Epithelial cell of prostate (primary cell): ENCODE data around the gene RRAD.
A peak's percentile ranks its signal among the peaks of the same experiment; 100 is the strongest.

Source experiments
- DNase-seq: peaks from one replicate; pipeline ENCODE4 v3.0.0-alpha.2; 2011; ENCODE audit warnings: low read depth, low spot score
- H3K27ac ChIP-seq: fragments of 450-650 bp; 2 replicates; pipeline ENCODE4 v1.5.1; 2017; ENCODE audit warnings: mild to moderate bottlenecking

RRAD gene

GRCh38 chr16:66919569-66920298 is 5.6 kb downstream of the RRAD start:
- no peak overlapping the region for H3K27ac ChIP-seq
- DNase-seq = no peak

- no peak for DNase-seq
- H3K27ac ChIP-seq = no peak within 1 kb of the TSS
Measured at GRCh38 chr16:66918803-66919568, 6.3 kb downstream of the RRAD start, which contains the start of gene CDH16. TSS of gene CDH16 (minus strand) at chr16:66918885. CDS start at chr16:66918065, 820 bp downstream.

GRCh38 chr16:66918355-66918754 is 7.0 kb downstream of the RRAD start:
- no peak for DNase-seq
- H3K27ac ChIP-seq = no peak overlapping the region

GRCh38 chr16:66917741-66918140 is 7.6 kb downstream of the RRAD start:
- no peak for DNase-seq
- no peak overlapping the region for H3K27ac ChIP-seq

- DNase-seq = no peak
- H3K27ac ChIP-seq = no peak overlapping the region
Measured at GRCh38 chr16:66916518-66916917, 8.8 kb downstream of the RRAD start.

- DNase-seq = no peak
- no peak overlapping the region for H3K27ac ChIP-seq
Measured at GRCh38 chr16:66915041-66915440, 10.3 kb downstream of the RRAD start.

GRCh38 chr16:66914541-66914940 is 10.8 kb downstream of the RRAD start:
- no peak for DNase-seq
- no peak overlapping the region for H3K27ac ChIP-seq

GRCh38 chr16:66913711-66914110 is 11.6 kb downstream of the RRAD start:
- no peak overlapping the region for H3K27ac ChIP-seq
- no peak for DNase-seq

- H3K27ac ChIP-seq = no peak overlapping the region
- DNase-seq = no peak
Measured at GRCh38 chr16:66913081-66913480, 12.3 kb downstream of the RRAD start.

- H3K27ac ChIP-seq = peak overlapping the region; percentile 10
- no peak for DNase-seq
Measured at GRCh38 chr16:66911801-66912200, 13.5 kb downstream of the RRAD start.

- H3K27ac ChIP-seq = peak overlapping the region; percentile 10
- DNase-seq = peak; percentile 29
Measured at GRCh38 chr16:66911112-66911511, 14.2 kb downstream of the RRAD start.

- DNase-seq = no peak
Measured at GRCh38 chr16:66910175-66910940, 15.0 kb downstream of the RRAD start.

GRCh38 chr16:66908762-66909559 is 16.4 kb downstream of the RRAD start:
- no peak overlapping the region for H3K27ac ChIP-seq
- no peak for DNase-seq

More at GRCh38 chr16:66910175-66910940, 15.0 kb downstream of the RRAD start:
- peak overlapping the region; percentile 10 for H3K27ac ChIP-seq

GRCh38 chr16:66908116-66908515 is 17.2 kb downstream of the RRAD start:
- DNase-seq = no peak
- H3K27ac ChIP-seq = no peak overlapping the region

GRCh38 chr16:66906916-66907836 is 18.2 kb downstream of the RRAD start:
- H3K27ac ChIP-seq = no peak overlapping the region
- no peak for DNase-seq

GRCh38 chr16:66905633-66906539 is 19.4 kb downstream of the RRAD start:
- H3K27ac ChIP-seq = no peak overlapping the region
- no peak for DNase-seq

- no peak overlapping the region for H3K27ac ChIP-seq
- no peak for DNase-seq
Measured at GRCh38 chr16:66904846-66905632, 20.3 kb downstream of the RRAD start.
